HepG2 (cell line): ENCODE results near the gene DIPK1B. TPM values are rescaled to one million over a fixed set of nuclear protein-coding genes. Genes with fewer than 3 reads are reported as not detected.

ENCODE experiments used
- ATAC-seq: fragments of 200-7000 bp; cut with Tn5 transposase; 3 replicates; pipeline ENCODE4 v1.9.1; 2020; ENCODE audit warnings: mild to moderate bottlenecking, moderate library complexity
- BruUV-seq: library from RNA; stranded (reverse); fragments of 400-500 nt; replicated peaks from 2 replicates; lab custom pipeline; 2021; lab: Mats Ljungman, UMichigan
- CTCF ChIA-PET: fragments of 300-600 bp; formaldehyde crosslinking; extraction: SDS; loops from one replicate; lab custom pipeline; 2021; ENCODE audit warnings: low total read pairs, inconsistent platforms, low intra/inter-chr PET ratio; lab: Yijun Ruan, JAX
- POLR2A ChIA-PET: fragments of 350-600 bp; sonication (Branson Sonifier 250); formaldehyde crosslinking; loops from one replicate; lab custom pipeline; 2020; ENCODE audit warnings: antibody characterized with exemption, inconsistent platforms; lab: Yijun Ruan, JAX
- DNase-seq: peaks from one replicate; pipeline ENCODE4 v3.0.0-alpha.2; 2015; ENCODE audit warnings: low spot score
- FAIRE-seq: peaks from 3 replicates; lab custom pipeline; 2011; peaks lifted over from hg19 to GRCh38; lab: Jason Lieb, UNC
- H2AFZ ChIP-seq: one replicate; pipeline ENCODE4 v1.6.1; 2011; ENCODE audit warnings: low read length, inconsistent platforms
- H3K27ac ChIP-seq: fragments of 300-600 bp; 3 replicates; pipeline ENCODE4 v1.8.0; 2011; ENCODE audit warnings: mixed run types, mild to moderate bottlenecking, mixed read lengths, low read length, inconsistent platforms; ENCODE audit not compliant: insufficient read depth; ENCODE audit errors: extremely low read length
- H3K27me3 ChIP-seq, 2 experiments: fragments of 200-600 bp in 1 of 2; 2 replicates in 1 of 2; 3 replicates in 1 of 2; pipeline versions ENCODE4 v1.6.0 to v1.8.0; 2011; ENCODE audit warnings: low read length in 2 of 2, mild to moderate bottlenecking in 2 of 2, moderate library complexity in 2 of 2, inconsistent platforms in 1 of 2; ENCODE audit not compliant: insufficient read depth in 2 of 2, control insufficient read depth in 1 of 2
- H3K36me3 ChIP-seq, 2 experiments: fragments of 200-600 bp in 1 of 2; replicated peaks in 1 of 2; 2 replicates in 1 of 2; 3 replicates in 1 of 2; pipeline versions ENCODE4 v1.5.1 to v1.8.0; 2011; ENCODE audit warnings: low read length in 2 of 2, inconsistent platforms in 1 of 2; ENCODE audit not compliant: insufficient read depth in 2 of 2, control insufficient read depth in 1 of 2
- H3K4me1 ChIP-seq: 2 replicates; pipeline ENCODE4 v1.5.1; 2012; ENCODE audit warnings: low read length, inconsistent platforms; ENCODE audit not compliant: insufficient read depth
- H3K4me2 ChIP-seq: 2 replicates; pipeline ENCODE4 v1.6.0; 2011; ENCODE audit warnings: low read depth, low read length, inconsistent platforms
- H3K4me3 ChIP-seq, 3 experiments: fragments of 200-600 bp in 1 of 3; sonication (generic), shearing (Covaris generic) in 1 of 3; replicated peaks in 1 of 3; 2 replicates each; pipeline ENCODE4 v1.5.1; 2011 to 2016; ENCODE audit warnings: low read length in 3 of 3, inconsistent platforms in 2 of 3, low read depth in 2 of 3, mild to moderate bottlenecking in 2 of 3, control low read depth in 1 of 3, mixed read lengths in 1 of 3; ENCODE audit not compliant: insufficient read depth in 1 of 3
- H3K79me2 ChIP-seq: one replicate; pipeline ENCODE4 v1.6.1; 2011; ENCODE audit warnings: low read length, inconsistent platforms; ENCODE audit not compliant: insufficient read depth
- H3K9ac ChIP-seq: 2 replicates; pipeline ENCODE4 v1.6.0; 2011; ENCODE audit warnings: mild to moderate bottlenecking, low read depth, low read length, inconsistent platforms; ENCODE audit not compliant: insufficient read depth
- H3K9me3 ChIP-seq: 2 replicates; pipeline ENCODE4 v1.5.1; 2012; ENCODE audit warnings: mild to moderate bottlenecking, low read length
- H4K20me1 ChIP-seq: 2 replicates; pipeline ENCODE4 v1.6.0; 2011; ENCODE audit warnings: inconsistent platforms, mild to moderate bottlenecking, low read length, moderate library complexity; ENCODE audit not compliant: insufficient read depth
- DNMT3B ChIP-seq: conservative IDR thresholded peaks from 2 replicates; pipeline ENCODE4 v1.6.1; 2016; ENCODE audit warnings: missing biosample characterization, control low read depth
- HDAC1 ChIP-seq: sonication (generic); formaldehyde crosslinking; IDR thresholded peaks from 2 replicates; pipeline ENCODE4 v1.5.1; 2020; ENCODE audit warnings: mild to moderate bottlenecking, missing genetic modification reagents
- IRF9 ChIP-seq: sonication (generic); formaldehyde crosslinking; IDR thresholded peaks from 2 replicates; pipeline ENCODE4 v1.8.0; 2022; ENCODE audit warnings: missing genetic modification reagents, mild to moderate bottlenecking, borderline replicate concordance
- MYC ChIP-seq: sonication (generic); formaldehyde crosslinking; IDR thresholded peaks from 2 replicates; pipeline ENCODE4 v1.9.0; 2021; ENCODE audit warnings: missing genetic modification reagents, borderline replicate concordance
- MYNN ChIP-seq: sonication (generic); formaldehyde crosslinking; IDR thresholded peaks from 2 replicates; pipeline ENCODE4 v1.4.0; 2020; ENCODE audit warnings: mild to moderate bottlenecking, low read depth, missing genetic modification reagents
- NCOA5 ChIP-seq: sonication (generic); formaldehyde crosslinking; IDR thresholded peaks from 2 replicates; pipeline ENCODE4 v1.4.0; 2020; ENCODE audit warnings: missing genetic modification reagents
- SCMH1 ChIP-seq: sonication (generic); formaldehyde crosslinking; IDR thresholded peaks from 2 replicates; pipeline ENCODE4 v1.9.0; 2021; ENCODE audit warnings: missing genetic modification reagents, mild to moderate bottlenecking, borderline replicate concordance
- SRY ChIP-seq: sonication (generic); formaldehyde crosslinking; IDR thresholded peaks from 2 replicates; pipeline ENCODE4 v1.8.0; 2022; ENCODE audit warnings: mild to moderate bottlenecking, missing genetic modification reagents
- ZBTB3 ChIP-seq: sonication (generic); formaldehyde crosslinking; IDR thresholded peaks from 2 replicates; pipeline ENCODE4 v1.4.0; 2020; ENCODE audit warnings: low read depth, mild to moderate bottlenecking, moderate library complexity, missing genetic modification reagents, borderline replicate concordance
- ZNF335 ChIP-seq: sonication (generic); formaldehyde crosslinking; IDR thresholded peaks from 2 replicates; pipeline ENCODE4 v1.4.0; 2020; ENCODE audit warnings: missing genetic modification reagents
- WGBS: methylation state at CpG from one replicate; pipeline ENCODE4 v1.1.6; 2017; ENCODE audit warnings: low lambda C conversion rate; 5-methylcytosine and 5-hydroxymethylcytosine counted together
- in situ Hi-C: cut with HindIII; loops from 2 replicates; pipeline ENCODE4 v1.10.0; 2017; ENCODE audit warnings: low pct_unique_long_range_greater_than_20kb; ENCODE audit not compliant: extremely low pct_ligation_motif_present
- intact Hi-C: fragments of 100-400 bp; cut with micrococcal nuclease; formaldehyde crosslinking; loops from one replicate; pipeline ENCODE4 v1.10.0; 2022; ENCODE audit not compliant: unreplicated experiment
- polyA plus RNA-seq, 8 experiments: library from polyadenylated mRNA; depleted of rRNA in 3 of 8; stranded (reverse) in 7 of 8; unstranded in 1 of 8; fragments of >200 nt; fragmentation: Illumina TruSeq in 4 of 8; extraction: Trizol in 4 of 8; gene quantifications; 2 replicates each; pipeline versions ENCODE4 v1.2.1 to v1.2.3, GENCODE V29; 2011 to 2016; ENCODE audit warnings: low read depth in 4 of 8, missing spikeins in 1 of 8, mixed read lengths in 1 of 8; ENCODE audit not compliant: insufficient read depth in 1 of 8
- total RNA-seq, 5 experiments: library from RNA; depleted of rRNA; stranded (reverse); fragments of >200 nt; fragmentation: Illumina TruSeq; extraction: Trizol; gene quantifications; 2 replicates each; pipeline ENCODE4 v1.2.3, GENCODE V29; 2016; ENCODE audit warnings: low read depth in 1 of 5
- TF ChIP-seq, protein P1 (sequence below): sonication (generic); formaldehyde crosslinking; IDR thresholded peaks from 2 replicates; pipeline ENCODE4 v1.4.0; 2020; ENCODE audit warnings: missing genetic modification reagents, mild to moderate bottlenecking, borderline replicate concordance
- TF ChIP-seq, protein P2 (sequence below): sonication (generic); formaldehyde crosslinking; IDR thresholded peaks from 2 replicates; pipeline ENCODE4 v1.5.0; 2020; ENCODE audit warnings: mild to moderate bottlenecking, missing genetic modification reagents, moderate library complexity

Gene DIPK1B
- total and polyA plus RNA-seq, 2 of the 13 experiments (the other 11 are each of a cell fraction or from before 2014, with no cell fraction given): 0.18 to 3.9 TPM

DNA sequence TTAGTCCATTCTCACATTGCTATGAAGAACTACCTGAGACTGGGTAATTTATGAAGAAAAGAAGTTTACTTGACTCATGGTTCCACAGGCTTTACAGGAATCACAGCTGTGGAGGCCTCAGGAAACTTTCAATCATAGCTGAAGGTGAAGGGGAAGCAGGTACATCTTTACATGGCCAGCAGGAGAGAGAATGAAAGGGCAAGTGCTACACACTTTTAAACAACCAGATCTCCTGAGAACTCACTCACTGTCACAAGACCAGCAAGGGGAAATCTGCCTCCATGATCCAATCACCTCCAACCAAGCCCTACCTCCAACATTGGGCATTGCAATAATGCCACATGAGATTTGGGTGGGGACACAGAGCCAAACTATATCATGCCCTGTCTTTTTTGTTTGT is 39.4 kb downstream of the DIPK1B start:
- Histone ChIP-seq H2AFZ (no peak overlapping the region), H3K9ac (no peak overlapping the region), H3K4me1 (peaks cover 12% of the 10 kb centered on the region; the same call in 1 of the 2 replicates), H3K79me2 (no peaks in the 10 kb centered on the region), H4K20me1 (no peaks in the 10 kb centered on the region), H3K9me3 (peaks cover 15% of the 10 kb centered on the region), H3K4me2 (no peak overlapping the region), H3K4me3 (no peak overlapping the region), H3K36me3 (no peaks in the 10 kb centered on the region), H3K27ac (no peak overlapping the region), H3K27me3 (peaks cover 14 to 56% of the 10 kb centered on the region in 2 experiments; a peak in 4 of 5 replicates)
- ATAC-seq (no peak), DNase-seq (no peak), FAIRE-seq (no peak)
- BruUV-seq: no TSS peak
- ChIA-PET CTCF (no interaction called here), POLR2A (no interaction called here)
- intact Hi-C loops (no loop called here), in situ Hi-C loops (no loop called here)
- TF ChIP-seq, protein P1, sequence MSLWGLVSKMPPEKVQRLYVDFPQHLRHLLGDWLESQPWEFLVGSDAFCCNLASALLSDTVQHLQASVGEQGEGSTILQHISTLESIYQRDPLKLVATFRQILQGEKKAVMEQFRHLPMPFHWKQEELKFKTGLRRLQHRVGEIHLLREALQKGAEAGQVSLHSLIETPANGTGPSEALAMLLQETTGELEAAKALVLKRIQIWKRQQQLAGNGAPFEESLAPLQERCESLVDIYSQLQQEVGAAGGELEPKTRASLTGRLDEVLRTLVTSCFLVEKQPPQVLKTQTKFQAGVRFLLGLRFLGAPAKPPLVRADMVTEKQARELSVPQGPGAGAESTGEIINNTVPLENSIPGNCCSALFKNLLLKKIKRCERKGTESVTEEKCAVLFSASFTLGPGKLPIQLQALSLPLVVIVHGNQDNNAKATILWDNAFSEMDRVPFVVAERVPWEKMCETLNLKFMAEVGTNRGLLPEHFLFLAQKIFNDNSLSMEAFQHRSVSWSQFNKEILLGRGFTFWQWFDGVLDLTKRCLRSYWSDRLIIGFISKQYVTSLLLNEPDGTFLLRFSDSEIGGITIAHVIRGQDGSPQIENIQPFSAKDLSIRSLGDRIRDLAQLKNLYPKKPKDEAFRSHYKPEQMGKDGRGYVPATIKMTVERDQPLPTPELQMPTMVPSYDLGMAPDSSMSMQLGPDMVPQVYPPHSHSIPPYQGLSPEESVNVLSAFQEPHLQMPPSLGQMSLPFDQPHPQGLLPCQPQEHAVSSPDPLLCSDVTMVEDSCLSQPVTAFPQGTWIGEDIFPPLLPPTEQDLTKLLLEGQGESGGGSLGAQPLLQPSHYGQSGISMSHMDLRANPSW: no peak
- TF ChIP-seq HDAC1 (CRISPR knock-in tag): no peak
- TF ChIP-seq MYC: no peak

- Histone ChIP-seq H3K36me3 (no peaks in the 10 kb centered on the region), H4K20me1 (no peaks in the 10 kb centered on the region), H3K4me2 (no peak overlapping the region), H3K9me3 (peaks cover 15% of the 10 kb centered on the region), H3K9ac (no peak overlapping the region), H3K27ac (no peak overlapping the region), H3K27me3 (peaks cover 14 to 54% of the 10 kb centered on the region in 2 experiments; a peak in 4 of 5 replicates), H3K4me3 (no peak overlapping the region), H3K4me1 (peaks cover 12% of the 10 kb centered on the region; the same call in 1 of the 2 replicates), H3K79me2 (no peaks in the 10 kb centered on the region), H2AFZ (no peak overlapping the region)
- BruUV-seq: no TSS peak
- DNase-seq: no peak
- CTCF ChIA-PET: no interaction called here
- POLR2A ChIA-PET: no interaction called here
- FAIRE-seq: no peak
- intact Hi-C loops (no loop called here), in situ Hi-C loops (no loop called here)
- WGBS: 90% methylated on average over 7 of the region's 31 CpGs
- no peak for ATAC-seq
- TF ChIP-seq SRY (no peak), MYNN (CRISPR knock-in tag) (no peak), DNMT3B (CRISPR knock-in tag) (no peak), NCOA5 (CRISPR knock-in tag) (no peak), ZNF335 (CRISPR knock-in tag) (no peak), IRF9 (CRISPR knock-in tag) (no peak), ZBTB3 (CRISPR knock-in tag) (no peak), SCMH1 (no peak)
- TF ChIP-seq, protein P2, sequence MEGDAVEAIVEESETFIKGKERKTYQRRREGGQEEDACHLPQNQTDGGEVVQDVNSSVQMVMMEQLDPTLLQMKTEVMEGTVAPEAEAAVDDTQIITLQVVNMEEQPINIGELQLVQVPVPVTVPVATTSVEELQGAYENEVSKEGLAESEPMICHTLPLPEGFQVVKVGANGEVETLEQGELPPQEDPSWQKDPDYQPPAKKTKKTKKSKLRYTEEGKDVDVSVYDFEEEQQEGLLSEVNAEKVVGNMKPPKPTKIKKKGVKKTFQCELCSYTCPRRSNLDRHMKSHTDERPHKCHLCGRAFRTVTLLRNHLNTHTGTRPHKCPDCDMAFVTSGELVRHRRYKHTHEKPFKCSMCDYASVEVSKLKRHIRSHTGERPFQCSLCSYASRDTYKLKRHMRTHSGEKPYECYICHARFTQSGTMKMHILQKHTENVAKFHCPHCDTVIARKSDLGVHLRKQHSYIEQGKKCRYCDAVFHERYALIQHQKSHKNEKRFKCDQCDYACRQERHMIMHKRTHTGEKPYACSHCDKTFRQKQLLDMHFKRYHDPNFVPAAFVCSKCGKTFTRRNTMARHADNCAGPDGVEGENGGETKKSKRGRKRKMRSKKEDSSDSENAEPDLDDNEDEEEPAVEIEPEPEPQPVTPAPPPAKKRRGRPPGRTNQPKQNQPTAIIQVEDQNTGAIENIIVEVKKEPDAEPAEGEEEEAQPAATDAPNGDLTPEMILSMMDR (CRISPR knock-in tag): no peak
These were observed 41.1 kb downstream of the DIPK1B start for GRCh38 chr9:136753371-136754058.
